Endothelial cell (in vitro differentiated cells): Measurements from ENCODE around the gene TLE4. TPM values are rescaled to one million over a fixed set of nuclear protein-coding genes. Genes with fewer than 3 reads are reported as not detected.

ENCODE experiments used
- DNase-seq: peaks from one replicate; pipeline ENCODE4 v3.0.0; 2021; ENCODE audit warnings: low spot score
- H3K27ac Mint-ChIP-seq: one replicate; pipeline ENCODE4 v1.8.0; 2021; ENCODE audit warnings: mixed read lengths, inconsistent platforms; ENCODE audit not compliant: unreplicated experiment
- H3K27me3 Mint-ChIP-seq: one replicate; pipeline ENCODE4 v1.8.0; 2021; ENCODE audit warnings: mild to moderate bottlenecking, moderate library complexity, mixed read lengths, inconsistent platforms; ENCODE audit not compliant: unreplicated experiment
- H3K36me3 Mint-ChIP-seq: one replicate; pipeline ENCODE4 v1.8.0; 2021; ENCODE audit warnings: mild to moderate bottlenecking, low read depth, mixed read lengths, inconsistent platforms; ENCODE audit not compliant: unreplicated experiment
- H3K4me1 Mint-ChIP-seq: one replicate; pipeline ENCODE4 v1.8.0; 2021; ENCODE audit warnings: mild to moderate bottlenecking, mixed read lengths, inconsistent platforms; ENCODE audit not compliant: unreplicated experiment
- H3K4me3 Mint-ChIP-seq: one replicate; pipeline ENCODE4 v1.8.0; 2021; ENCODE audit warnings: mild to moderate bottlenecking, mixed read lengths, inconsistent platforms; ENCODE audit not compliant: unreplicated experiment
- H3K9me3 Mint-ChIP-seq: one replicate; pipeline ENCODE4 v1.8.0; 2021; ENCODE audit warnings: mixed read lengths, inconsistent platforms; ENCODE audit not compliant: unreplicated experiment
- CTCF ChIP-seq: fragments of 200-600 bp; sonication (generic); IDR thresholded peaks from one replicate; pipeline ENCODE4 v1.5.0; 2021; ENCODE audit warnings: antibody characterized with exemption; ENCODE audit not compliant: unreplicated experiment
- total RNA-seq: library from RNA; stranded (reverse); fragmentation: NEBNext Ultra II Directional; extraction: Animal tissue kit (Norgen Biotek cat#: 25700); gene quantifications from one replicate; pipeline ENCODE4 v1.2.1, GENCODE V29; 2021; ENCODE audit not compliant: unreplicated experiment

The TLE4 gene
- total RNA-seq, 1 donor from 2014 or later = 88.4 TPM

- Mint-ChIP-seq H3K27me3 (peaks cover 5% of the 10 kb centered on the region), H3K4me1 (peaks cover 39% of the 10 kb centered on the region), H3K36me3 (peaks cover 11% of the 10 kb centered on the region), H3K27ac (no peak overlapping the region), H3K9me3 (no peaks in the 10 kb centered on the region), H3K4me3 (peak overlapping the region; percentile 16)
- no peak for TF ChIP-seq CTCF
- no peak for DNase-seq
These were observed 3.8 kb downstream of the TLE4 start for GRCh38 chr9:79575547-79575946.

GRCh38 chr9:79577969-79578723 is 6.4 kb downstream of the TLE4 start:
- no peak overlapping the region for H3K27ac Mint-ChIP-seq
- no peak for TF ChIP-seq CTCF
- no peak for DNase-seq
- H3K36me3 Mint-ChIP-seq = peaks cover 12% of the 10 kb centered on the region
- H3K4me1 Mint-ChIP-seq = peaks cover 65% of the 10 kb centered on the region
- H3K27me3 Mint-ChIP-seq = peaks cover 5% of the 10 kb centered on the region
- H3K4me3 Mint-ChIP-seq = no peak overlapping the region
- H3K9me3 Mint-ChIP-seq = no peaks in the 10 kb centered on the region

GRCh38 chr9:79578891-79579290 is 7.1 kb downstream of the TLE4 start:
- Mint-ChIP-seq H3K4me3 (no peak overlapping the region), H3K27me3 (peaks cover 2% of the 10 kb centered on the region), H3K27ac (no peak overlapping the region), H3K9me3 (no peaks in the 10 kb centered on the region), H3K4me1 (peaks cover 68% of the 10 kb centered on the region), H3K36me3 (peaks cover 7% of the 10 kb centered on the region)
- TF ChIP-seq CTCF = no peak
- DNase-seq = no peak

GRCh38 chr9:79579624-79580023 is 7.9 kb downstream of the TLE4 start:
- H3K36me3 Mint-ChIP-seq = peaks cover 4% of the 10 kb centered on the region
- DNase-seq = no peak
- no peak overlapping the region for H3K4me3 Mint-ChIP-seq
- TF ChIP-seq CTCF = no peak
- no peak overlapping the region for H3K27ac Mint-ChIP-seq
- H3K27me3 Mint-ChIP-seq = peaks cover 2% of the 10 kb centered on the region
- no peaks in the 10 kb centered on the region for H3K9me3 Mint-ChIP-seq
- peaks cover 72% of the 10 kb centered on the region for H3K4me1 Mint-ChIP-seq

- Mint-ChIP-seq H3K27ac (no peak overlapping the region), H3K36me3 (peaks cover 4% of the 10 kb centered on the region), H3K27me3 (peaks cover 2% of the 10 kb centered on the region), H3K9me3 (no peaks in the 10 kb centered on the region), H3K4me1 (peaks cover 75% of the 10 kb centered on the region), H3K4me3 (no peak overlapping the region)
- no peak for TF ChIP-seq CTCF
- DNase-seq = no peak
These were observed 8.3 kb downstream of the TLE4 start for GRCh38 chr9:79580055-79580454.
